SK-N-SH treated with all-trans-retinoic acid at 6 μM for 48 hours (cell line): ENCODE data around the gene TMEM87B.

Experiments used
- ATAC-seq: fragments of 200-7000 bp; cut with Tn5 transposase; 3 replicates; pipeline ENCODE4 v1.9.1; 2020; ENCODE audit warnings: mild to moderate bottlenecking, moderate library complexity
- ARNTL ChIP-seq: fragments of 450-650 bp; formaldehyde crosslinking; IDR thresholded peaks from 2 replicates; pipeline ENCODE4 v1.5.0; 2020; ENCODE audit warnings: low read depth, mild to moderate bottlenecking, moderate library complexity, borderline replicate concordance
- BACH2 ChIP-seq: fragments of 250-450 bp; sonication (Bioruptor Pico); IDR thresholded peaks from 2 replicates; pipeline ENCODE4 v1.9.0; 2021; ENCODE audit warnings: mild to moderate bottlenecking, borderline replicate concordance
- CSDC2 ChIP-seq: fragments of 250-450 bp; sonication (Bioruptor Pico); IDR thresholded peaks from 2 replicates; pipeline ENCODE4 v1.5.0; 2020; ENCODE audit warnings: mild to moderate bottlenecking, moderate library complexity
- ESRRG ChIP-seq: fragments of 250-450 bp; sonication (Bioruptor Pico); IDR thresholded peaks from 2 replicates; pipeline ENCODE4 v1.6.1; 2021; ENCODE audit warnings: mild to moderate bottlenecking
- GLIS3 ChIP-seq: fragments of 250-450 bp; sonication (Bioruptor Pico); IDR thresholded peaks from 2 replicates; pipeline ENCODE4 v1.5.0; 2020; ENCODE audit warnings: mild to moderate bottlenecking, moderate library complexity
- ISL1 ChIP-seq: fragments of 250-450 bp; sonication (Bioruptor Pico); IDR thresholded peaks from 2 replicates; pipeline ENCODE4 v2.1.2; 2022; ENCODE audit warnings: mild to moderate bottlenecking, moderate library complexity
- OSR1 ChIP-seq: fragments of 250-450 bp; sonication (Bioruptor Pico); IDR thresholded peaks from 2 replicates; pipeline ENCODE4 v1.8.0; 2022; ENCODE audit warnings: moderate library complexity, mild to moderate bottlenecking, inconsistent platforms
- PPARA ChIP-seq: fragments of 250-450 bp; sonication (Bioruptor Pico); IDR thresholded peaks from 2 replicates; pipeline ENCODE4 v1.5.0; 2020; ENCODE audit warnings: mild to moderate bottlenecking, borderline replicate concordance
- RARB ChIP-seq: fragments of 250-450 bp; sonication (Bioruptor Pico); IDR thresholded peaks from 2 replicates; pipeline ENCODE4 v1.8.0; 2021; ENCODE audit warnings: mild to moderate bottlenecking, moderate library complexity
- SNAI2 ChIP-seq: fragments of 250-450 bp; sonication (Bioruptor Pico); IDR thresholded peaks from 2 replicates; pipeline ENCODE4 v1.5.0; 2020; ENCODE audit warnings: mild to moderate bottlenecking, moderate library complexity
- TCF4 ChIP-seq: fragments of 250-450 bp; sonication (Bioruptor Pico); IDR thresholded peaks from 2 replicates; pipeline ENCODE4 v1.8.0; 2021; ENCODE audit warnings: mild to moderate bottlenecking, moderate library complexity, borderline replicate concordance
- TOX ChIP-seq: fragments of 250-450 bp; sonication (Bioruptor Pico); IDR thresholded peaks from 2 replicates; pipeline ENCODE4 v1.8.0; 2021; ENCODE audit warnings: mild to moderate bottlenecking, moderate library complexity, borderline replicate concordance
- ZC3H10 ChIP-seq: fragments of 250-450 bp; sonication (Bioruptor Pico); IDR thresholded peaks from 2 replicates; pipeline ENCODE4 v1.5.1; 2021; ENCODE audit warnings: mild to moderate bottlenecking, moderate library complexity
- ZFP3 ChIP-seq: fragments of 250-450 bp; sonication (Bioruptor Pico); IDR thresholded peaks from 2 replicates; pipeline ENCODE4 v1.5.0; 2020; ENCODE audit warnings: mild to moderate bottlenecking, moderate library complexity
- ZFP30 ChIP-seq: fragments of 450-650 bp; formaldehyde crosslinking; IDR thresholded peaks from 2 replicates; pipeline ENCODE4 v1.5.0; 2022; ENCODE audit warnings: mild to moderate bottlenecking, moderate library complexity
- ZNF70 ChIP-seq: fragments of 450-650 bp; formaldehyde crosslinking; IDR thresholded peaks from 2 replicates; pipeline ENCODE4 v1.5.0; 2020; ENCODE audit warnings: mild to moderate bottlenecking, moderate library complexity
- ZNF8 ChIP-seq: fragments of 450-650 bp; formaldehyde crosslinking; IDR thresholded peaks from 2 replicates; pipeline ENCODE4 v1.5.0; 2020; ENCODE audit warnings: mild to moderate bottlenecking, moderate library complexity
- TF ChIP-seq, protein P1 (sequence below): fragments of 250-450 bp; sonication (Bioruptor Pico); IDR thresholded peaks from 2 replicates; pipeline ENCODE4 v1.5.0; 2020; ENCODE audit warnings: mild to moderate bottlenecking, moderate library complexity
- TF ChIP-seq, protein P2 (sequence below): fragments of 250-450 bp; sonication (Bioruptor Pico); IDR thresholded peaks from 2 replicates; pipeline ENCODE4 v1.8.0; 2020; ENCODE audit warnings: mild to moderate bottlenecking, moderate library complexity, borderline replicate concordance
- TF ChIP-seq, protein P3 (sequence below): fragments of 250-450 bp; sonication (Bioruptor Pico); IDR thresholded peaks from 2 replicates; pipeline ENCODE4 v1.5.1; 2021; ENCODE audit warnings: mild to moderate bottlenecking, moderate library complexity
- TF ChIP-seq, protein P4 (sequence below): fragments of 250-450 bp; sonication (Bioruptor Pico); IDR thresholded peaks from 2 replicates; pipeline ENCODE4 v1.5.1; 2020; ENCODE audit warnings: low read depth, mild to moderate bottlenecking, moderate library complexity
- TF ChIP-seq, protein P5 (sequence below): fragments of 250-450 bp; sonication (Bioruptor Pico); IDR thresholded peaks from 2 replicates; pipeline ENCODE4 v1.8.0; 2021; ENCODE audit warnings: low read depth, mild to moderate bottlenecking, moderate library complexity, borderline replicate concordance

TMEM87B gene

DNA sequence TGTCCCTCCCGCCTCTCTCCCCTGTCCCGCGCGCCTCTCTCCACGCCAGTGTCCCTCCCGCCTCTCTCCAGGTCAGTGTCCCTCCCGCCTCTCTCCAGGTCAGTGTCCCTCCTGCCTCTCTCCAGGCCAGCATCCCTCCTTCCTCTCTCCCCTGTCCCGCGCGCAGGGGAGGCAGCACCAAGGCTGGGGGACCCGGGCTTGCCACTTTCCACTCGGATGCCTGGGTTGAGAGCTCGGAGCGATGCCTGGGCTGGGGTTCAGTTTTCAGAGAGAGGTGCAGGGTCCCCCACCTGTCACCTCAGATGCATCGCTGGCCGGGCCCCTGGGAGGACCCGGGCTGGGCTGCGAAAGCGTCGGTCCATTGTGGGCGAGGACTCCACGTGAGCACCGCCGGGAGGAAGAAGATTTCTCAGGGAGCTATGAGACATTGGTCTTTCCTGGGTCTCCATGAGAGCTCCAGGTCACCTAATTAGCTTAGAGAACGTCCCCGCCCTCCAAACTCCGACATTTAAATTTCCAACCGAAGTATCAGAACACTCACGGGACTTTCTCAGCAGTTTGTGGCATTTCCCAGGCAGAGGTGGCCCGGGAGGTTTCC lies 85.2 kb downstream of the TMEM87B start:
- no peak for ATAC-seq
- TF ChIP-seq RARB (CRISPR knock-in tag), result no peak

DNA sequence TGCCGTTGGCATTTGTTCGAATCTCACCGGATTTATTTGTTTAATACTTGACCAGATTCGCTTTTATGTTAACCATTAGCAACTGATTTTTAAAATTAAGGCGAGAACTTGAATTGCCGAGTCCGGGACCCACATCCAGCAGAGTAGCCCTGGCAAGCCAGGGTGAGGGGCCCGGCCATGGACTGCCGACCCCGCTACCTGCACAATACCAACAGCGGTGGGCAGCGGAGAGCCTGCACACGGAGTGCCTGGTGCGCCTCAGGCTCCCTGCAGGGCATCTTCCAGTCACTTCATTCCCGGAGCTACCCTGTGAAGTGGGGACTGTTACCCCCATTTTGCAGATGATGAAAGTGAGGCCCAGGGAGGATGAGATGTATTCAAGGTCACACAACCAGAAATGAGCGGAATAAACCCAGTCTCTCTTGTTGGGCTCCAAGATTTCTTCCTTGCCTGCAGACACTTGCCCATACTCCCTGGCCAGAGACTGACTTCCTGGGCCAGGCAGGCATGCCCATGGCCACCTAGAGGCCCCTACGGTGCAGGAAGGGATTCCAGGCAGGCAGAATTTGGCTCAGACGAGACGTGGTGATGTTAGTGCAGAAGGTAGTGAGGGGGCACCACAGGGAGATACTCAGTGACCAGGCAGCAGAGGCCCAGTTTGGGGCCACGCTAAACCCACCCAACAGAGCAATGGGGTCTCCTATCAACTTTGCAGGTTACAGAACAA lies 86.0 kb downstream of the TMEM87B start:
- no peak for ATAC-seq
- TF ChIP-seq ISL1 (CRISPR knock-in tag), result no peak
- no peak for TF ChIP-seq GLIS3 (CRISPR knock-in tag)
- TF ChIP-seq SNAI2, result no peak
- TF ChIP-seq ZNF8 (CRISPR knock-in tag), result no peak
- TF ChIP-seq OSR1 (CRISPR knock-in tag), result no peak
- TF ChIP-seq, protein P1, sequence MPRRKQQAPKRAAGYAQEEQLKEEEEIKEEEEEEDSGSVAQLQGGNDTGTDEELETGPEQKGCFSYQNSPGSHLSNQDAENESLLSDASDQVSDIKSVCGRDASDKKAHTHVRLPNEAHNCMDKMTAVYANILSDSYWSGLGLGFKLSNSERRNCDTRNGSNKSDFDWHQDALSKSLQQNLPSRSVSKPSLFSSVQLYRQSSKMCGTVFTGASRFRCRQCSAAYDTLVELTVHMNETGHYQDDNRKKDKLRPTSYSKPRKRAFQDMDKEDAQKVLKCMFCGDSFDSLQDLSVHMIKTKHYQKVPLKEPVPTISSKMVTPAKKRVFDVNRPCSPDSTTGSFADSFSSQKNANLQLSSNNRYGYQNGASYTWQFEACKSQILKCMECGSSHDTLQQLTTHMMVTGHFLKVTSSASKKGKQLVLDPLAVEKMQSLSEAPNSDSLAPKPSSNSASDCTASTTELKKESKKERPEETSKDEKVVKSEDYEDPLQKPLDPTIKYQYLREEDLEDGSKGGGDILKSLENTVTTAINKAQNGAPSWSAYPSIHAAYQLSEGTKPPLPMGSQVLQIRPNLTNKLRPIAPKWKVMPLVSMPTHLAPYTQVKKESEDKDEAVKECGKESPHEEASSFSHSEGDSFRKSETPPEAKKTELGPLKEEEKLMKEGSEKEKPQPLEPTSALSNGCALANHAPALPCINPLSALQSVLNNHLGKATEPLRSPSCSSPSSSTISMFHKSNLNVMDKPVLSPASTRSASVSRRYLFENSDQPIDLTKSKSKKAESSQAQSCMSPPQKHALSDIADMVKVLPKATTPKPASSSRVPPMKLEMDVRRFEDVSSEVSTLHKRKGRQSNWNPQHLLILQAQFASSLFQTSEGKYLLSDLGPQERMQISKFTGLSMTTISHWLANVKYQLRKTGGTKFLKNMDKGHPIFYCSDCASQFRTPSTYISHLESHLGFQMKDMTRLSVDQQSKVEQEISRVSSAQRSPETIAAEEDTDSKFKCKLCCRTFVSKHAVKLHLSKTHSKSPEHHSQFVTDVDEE (CRISPR knock-in tag), result no peak
- no peak for TF ChIP-seq CSDC2 (CRISPR knock-in tag)
- no peak for TF ChIP-seq ZFP30 (CRISPR knock-in tag)
- TF ChIP-seq ARNTL (CRISPR knock-in tag), result no peak
- TF ChIP-seq, protein P2, sequence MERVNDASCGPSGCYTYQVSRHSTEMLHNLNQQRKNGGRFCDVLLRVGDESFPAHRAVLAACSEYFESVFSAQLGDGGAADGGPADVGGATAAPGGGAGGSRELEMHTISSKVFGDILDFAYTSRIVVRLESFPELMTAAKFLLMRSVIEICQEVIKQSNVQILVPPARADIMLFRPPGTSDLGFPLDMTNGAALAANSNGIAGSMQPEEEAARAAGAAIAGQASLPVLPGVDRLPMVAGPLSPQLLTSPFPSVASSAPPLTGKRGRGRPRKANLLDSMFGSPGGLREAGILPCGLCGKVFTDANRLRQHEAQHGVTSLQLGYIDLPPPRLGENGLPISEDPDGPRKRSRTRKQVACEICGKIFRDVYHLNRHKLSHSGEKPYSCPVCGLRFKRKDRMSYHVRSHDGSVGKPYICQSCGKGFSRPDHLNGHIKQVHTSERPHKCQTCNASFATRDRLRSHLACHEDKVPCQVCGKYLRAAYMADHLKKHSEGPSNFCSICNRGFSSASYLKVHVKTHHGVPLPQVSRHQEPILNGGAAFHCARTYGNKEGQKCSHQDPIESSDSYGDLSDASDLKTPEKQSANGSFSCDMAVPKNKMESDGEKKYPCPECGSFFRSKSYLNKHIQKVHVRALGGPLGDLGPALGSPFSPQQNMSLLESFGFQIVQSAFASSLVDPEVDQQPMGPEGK, result no peak
- no peak for TF ChIP-seq TOX (CRISPR knock-in tag)
- TF ChIP-seq ESRRG (CRISPR knock-in tag), result no peak
- no peak for TF ChIP-seq PPARA (CRISPR knock-in tag)
- no peak for TF ChIP-seq ZC3H10 (CRISPR knock-in tag)
- TF ChIP-seq, protein P3, sequence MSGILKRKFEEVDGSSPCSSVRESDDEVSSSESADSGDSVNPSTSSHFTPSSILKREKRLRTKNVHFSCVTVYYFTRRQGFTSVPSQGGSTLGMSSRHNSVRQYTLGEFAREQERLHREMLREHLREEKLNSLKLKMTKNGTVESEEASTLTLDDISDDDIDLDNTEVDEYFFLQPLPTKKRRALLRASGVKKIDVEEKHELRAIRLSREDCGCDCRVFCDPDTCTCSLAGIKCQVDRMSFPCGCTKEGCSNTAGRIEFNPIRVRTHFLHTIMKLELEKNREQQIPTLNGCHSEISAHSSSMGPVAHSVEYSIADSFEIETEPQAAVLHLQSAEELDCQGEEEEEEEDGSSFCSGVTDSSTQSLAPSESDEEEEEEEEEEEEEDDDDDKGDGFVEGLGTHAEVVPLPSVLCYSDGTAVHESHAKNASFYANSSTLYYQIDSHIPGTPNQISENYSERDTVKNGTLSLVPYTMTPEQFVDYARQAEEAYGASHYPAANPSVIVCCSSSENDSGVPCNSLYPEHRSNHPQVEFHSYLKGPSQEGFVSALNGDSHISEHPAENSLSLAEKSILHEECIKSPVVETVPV (CRISPR knock-in tag), result no peak
- no peak for TF ChIP-seq ZFP3 (CRISPR knock-in tag)
- no peak for TF ChIP-seq ZNF70
- TF ChIP-seq, protein P4, sequence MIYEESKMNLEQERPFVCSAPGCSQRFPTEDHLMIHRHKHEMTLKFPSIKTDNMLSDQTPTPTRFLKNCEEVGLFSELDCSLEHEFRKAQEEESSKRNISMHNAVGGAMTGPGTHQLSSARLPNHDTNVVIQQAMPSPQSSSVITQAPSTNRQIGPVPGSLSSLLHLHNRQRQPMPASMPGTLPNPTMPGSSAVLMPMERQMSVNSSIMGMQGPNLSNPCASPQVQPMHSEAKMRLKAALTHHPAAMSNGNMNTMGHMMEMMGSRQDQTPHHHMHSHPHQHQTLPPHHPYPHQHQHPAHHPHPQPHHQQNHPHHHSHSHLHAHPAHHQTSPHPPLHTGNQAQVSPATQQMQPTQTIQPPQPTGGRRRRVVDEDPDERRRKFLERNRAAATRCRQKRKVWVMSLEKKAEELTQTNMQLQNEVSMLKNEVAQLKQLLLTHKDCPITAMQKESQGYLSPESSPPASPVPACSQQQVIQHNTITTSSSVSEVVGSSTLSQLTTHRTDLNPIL (CRISPR knock-in tag), result no peak
- no peak for TF ChIP-seq RARB (CRISPR knock-in tag)
- TF ChIP-seq, protein P5, sequence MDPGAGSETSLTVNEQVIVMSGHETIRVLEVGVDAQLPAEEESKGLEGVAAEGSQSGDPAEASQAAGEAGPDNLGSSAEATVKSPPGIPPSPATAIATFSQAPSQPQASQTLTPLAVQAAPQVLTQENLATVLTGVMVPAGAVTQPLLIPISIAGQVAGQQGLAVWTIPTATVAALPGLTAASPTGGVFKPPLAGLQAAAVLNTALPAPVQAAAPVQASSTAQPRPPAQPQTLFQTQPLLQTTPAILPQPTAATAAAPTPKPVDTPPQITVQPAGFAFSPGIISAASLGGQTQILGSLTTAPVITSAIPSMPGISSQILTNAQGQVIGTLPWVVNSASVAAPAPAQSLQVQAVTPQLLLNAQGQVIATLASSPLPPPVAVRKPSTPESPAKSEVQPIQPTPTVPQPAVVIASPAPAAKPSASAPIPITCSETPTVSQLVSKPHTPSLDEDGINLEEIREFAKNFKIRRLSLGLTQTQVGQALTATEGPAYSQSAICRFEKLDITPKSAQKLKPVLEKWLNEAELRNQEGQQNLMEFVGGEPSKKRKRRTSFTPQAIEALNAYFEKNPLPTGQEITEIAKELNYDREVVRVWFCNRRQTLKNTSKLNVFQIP (CRISPR knock-in tag), result no peak

DNA sequence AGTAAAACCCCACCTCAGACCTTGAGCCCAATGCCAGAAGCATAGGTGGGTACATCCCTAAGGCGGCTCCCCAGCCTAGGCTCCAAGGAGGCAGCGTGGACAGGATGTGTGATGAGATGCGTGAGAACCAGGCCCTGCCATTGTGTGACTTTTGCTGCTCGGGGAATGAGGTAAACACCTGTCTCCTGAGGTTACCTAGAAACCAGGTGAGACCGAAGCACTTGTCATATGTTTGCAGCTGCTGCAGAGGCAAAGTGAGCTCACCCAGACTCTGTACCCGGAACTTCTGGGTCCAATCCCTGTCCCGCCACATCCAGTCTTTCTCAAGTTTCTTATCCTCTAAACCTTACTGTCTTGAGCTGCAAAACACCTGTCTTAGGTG lies 86.5 kb downstream of the TMEM87B start:
- TF ChIP-seq, protein P4 (CRISPR knock-in tag), result no peak
- no peak for TF ChIP-seq ESRRG (CRISPR knock-in tag)
- TF ChIP-seq ZC3H10 (CRISPR knock-in tag), result no peak
- no peak for TF ChIP-seq ZFP3 (CRISPR knock-in tag)
- TF ChIP-seq, protein P2, result no peak
- no peak for TF ChIP-seq GLIS3 (CRISPR knock-in tag)
- TF ChIP-seq ZNF8 (CRISPR knock-in tag), result no peak
- no peak for TF ChIP-seq ISL1 (CRISPR knock-in tag)
- TF ChIP-seq RARB (CRISPR knock-in tag), result no peak
- TF ChIP-seq TCF4, result no peak
- no peak for TF ChIP-seq ZNF70
- no peak for TF ChIP-seq ZFP30 (CRISPR knock-in tag)
- no peak for TF ChIP-seq PPARA (CRISPR knock-in tag)
- no peak for TF ChIP-seq BACH2 (CRISPR knock-in tag)
- TF ChIP-seq, protein P5 (CRISPR knock-in tag), result no peak
- no peak for TF ChIP-seq OSR1 (CRISPR knock-in tag)

More for the DNA sequence above, 86.5 kb downstream of the TMEM87B start:
- ATAC-seq, result no peak
